Measurements from ENCODE around the gene CFAP410. TPM values are rescaled to one million over a fixed set of nuclear protein-coding genes. Genes with fewer than 3 reads are reported as not detected.

Gene CFAP410
- polyA plus RNA-seq, 1 of the 3 experiments (the other 2 are of a cell fraction) = 18.0 TPM

GRCh38 chr21:44319407-44320065 is 19.7 kb downstream of the CFAP410 start:
- WGBS (ENCODE audit: low lambda C conversion rate) = 96% methylated on average over 22 of the region's 35 CpGs
- H3K4me3 ChIP-seq (ENCODE audit: low read depth in 2 of 2, low read length in 1 of 2) = no peak overlapping the region
- H4K20me1 ChIP-seq (ENCODE audit: insufficient read depth) = no peaks in the 10 kb centered on the region
- H3F3A ChIP-seq (replicated peaks; ENCODE audit: insufficient read depth) = no peaks in the 10 kb centered on the region
- no peak overlapping the region for H3K9ac ChIP-seq
- ChIA-PET CTCF (no interaction called here), POLR2A (no interaction called here)
- no peaks in the 10 kb centered on the region for H3K9me3 ChIP-seq
- no peaks in the 10 kb centered on the region for H3K27me3 ChIP-seq (ENCODE audit: insufficient read depth)
- no peaks in the 10 kb centered on the region for H3K9me2 ChIP-seq
- no peaks in the 10 kb centered on the region for H3K4me1 ChIP-seq (ENCODE audit: control insufficient read depth in 1 of 2, insufficient read depth in 2 of 2, low read depth in 1 of 2, low read length in 1 of 2)
- TF ChIP-seq USF1 (IDR thresholded peaks at IDR 0.05; ENCODE audit: borderline replicate concordance, low read depth) (no peak), EP300 (IDR thresholded peaks at IDR 0.05; ENCODE audit: borderline replicate concordance in 1 of 2, low read depth in 1 of 2, low read length in 1 of 2) (no peak), TEAD4 (IDR thresholded peaks at IDR 0.05; ENCODE audit: borderline replicate concordance, insufficient read depth) (no peak), SIN3A (IDR thresholded peaks at IDR 0.05; ENCODE audit: borderline replicate concordance, low read depth, low read length) (no peak), NFIC (IDR thresholded peaks at IDR 0.05; ENCODE audit: borderline replicate concordance) (no peak), RFX5 (IDR thresholded peaks at IDR 0.05; ENCODE audit: low read length) (no peak), RXRA (IDR thresholded peaks at IDR 0.05; ENCODE audit: borderline replicate concordance, low read depth) (no peak), MEF2A (IDR thresholded peaks at IDR 0.05; ENCODE audit: borderline replicate concordance, low read depth) (no peak), TAF1 (IDR thresholded peaks at IDR 0.05; ENCODE audit: borderline replicate concordance, low read depth, low read length) (no peak), GATA2 (CRISPR knock-in tag; IDR thresholded peaks at IDR 0.05) (no peak), CHD2 (IDR thresholded peaks at IDR 0.05; ENCODE audit: low read length, partially characterized antibody) (no peak), RCOR1 (IDR thresholded peaks at IDR 0.05; ENCODE audit: low read length) (no peak), MXI1 (IDR thresholded peaks at IDR 0.05; ENCODE audit: low read depth, low read length) (no peak), POLR2AphosphoS5 (IDR thresholded peaks at IDR 0.05; ENCODE audit: low read depth, low read length) (no peak), FOXM1 (IDR thresholded peaks at IDR 0.05; ENCODE audit: low read depth) (no peak), JUND (IDR thresholded peaks at IDR 0.05) (no peak)
- TF ChIP-seq, protein P1, sequence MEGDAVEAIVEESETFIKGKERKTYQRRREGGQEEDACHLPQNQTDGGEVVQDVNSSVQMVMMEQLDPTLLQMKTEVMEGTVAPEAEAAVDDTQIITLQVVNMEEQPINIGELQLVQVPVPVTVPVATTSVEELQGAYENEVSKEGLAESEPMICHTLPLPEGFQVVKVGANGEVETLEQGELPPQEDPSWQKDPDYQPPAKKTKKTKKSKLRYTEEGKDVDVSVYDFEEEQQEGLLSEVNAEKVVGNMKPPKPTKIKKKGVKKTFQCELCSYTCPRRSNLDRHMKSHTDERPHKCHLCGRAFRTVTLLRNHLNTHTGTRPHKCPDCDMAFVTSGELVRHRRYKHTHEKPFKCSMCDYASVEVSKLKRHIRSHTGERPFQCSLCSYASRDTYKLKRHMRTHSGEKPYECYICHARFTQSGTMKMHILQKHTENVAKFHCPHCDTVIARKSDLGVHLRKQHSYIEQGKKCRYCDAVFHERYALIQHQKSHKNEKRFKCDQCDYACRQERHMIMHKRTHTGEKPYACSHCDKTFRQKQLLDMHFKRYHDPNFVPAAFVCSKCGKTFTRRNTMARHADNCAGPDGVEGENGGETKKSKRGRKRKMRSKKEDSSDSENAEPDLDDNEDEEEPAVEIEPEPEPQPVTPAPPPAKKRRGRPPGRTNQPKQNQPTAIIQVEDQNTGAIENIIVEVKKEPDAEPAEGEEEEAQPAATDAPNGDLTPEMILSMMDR (IDR thresholded peaks at IDR 0.05) = no peak
- no peak overlapping the region for H2AFZ ChIP-seq (ENCODE audit: low read depth)
- H3K4me2 ChIP-seq = no peak overlapping the region
- no peak for DNase-seq
- H3K27ac ChIP-seq (ENCODE audit: low read depth in 2 of 2, low read length in 1 of 2) = no peak overlapping the region
- H3K36me3 ChIP-seq (replicated peaks in 1 of 2; ENCODE audit: control insufficient read depth in 1 of 2, insufficient read depth in 2 of 2, low read length in 1 of 2) = peaks cover 0 to 48% of the 10 kb centered on the region in 2 experiments
- no peaks in the 10 kb centered on the region for H3K79me2 ChIP-seq (ENCODE audit: insufficient read depth)
